Right lobe of liver (tissue), 4 donors: Measurements from ENCODE around the gene ZNF524.

Experiments
- CTCF ChIP-seq, 4 donors: fragments of 200-600 bp in 3 of 4; fragments of 450-650 bp in 1 of 4; IDR thresholded peaks; one replicate each; pipeline versions ENCODE4 v1.5.1 to v1.8.0; 2016 to 2022; ENCODE audit warnings: antibody characterized with exemption in 4 of 4, mild to moderate bottlenecking in 2 of 4
- POLR2A ChIP-seq: fragments of 450-650 bp; IDR thresholded peaks from one replicate; pipeline ENCODE4 v1.6.1; 2017; ENCODE audit warnings: antibody characterized with exemption, mild to moderate bottlenecking
- donor health status: DM: no; HTN: no; CAD: no.
- donor health status: DM: no; HTN: no; CAD: no.
- donor health status: DM: no; HTN: yes; CAD: no.

GRCh38 chr19:55615543-55616394 is 15.7 kb downstream of the ZNF524 start:
- TF ChIP-seq CTCF (IDR thresholded peaks at IDR 0.05) (no peak), POLR2A (no peak)
